ENCODE results near the gene NLN.

- TF ChIP-seq CTCF (IDR thresholded peaks at IDR 0.05): no peak
- no peak for TF ChIP-seq EP300 (IDR thresholded peaks at IDR 0.05)
Observed at GRCh38 chr5:65815161-65815560, 93.2 kb downstream of the NLN start.
